Stimulated activated CD8-positive, alpha-beta memory T cell treated with anti-CD3 and anti-CD28 coated beads, Interleukin-4, amount 100 ng/mL, for 4 hours (primary cell): ENCODE measurements around the gene OMD.

Experiments
- DNase-seq, 2 donors: peaks; one replicate each; pipeline ENCODE4 v3.0.0-alpha.2; 2020; ENCODE audit warnings: low read depth in 2 of 2, low spot score in 1 of 2

OMD gene

GRCh38 chr9:92373167-92373566 lies 51.1 kb downstream of the OMD start:
- no peak for DNase-seq

- DNase-seq, result no peak
Measured at GRCh38 chr9:92369075-92369474, 55.2 kb downstream of the OMD start.
